ENCODE results near the gene TGFB1I1. TPM values are rescaled to one million over a fixed set of nuclear protein-coding genes. Genes with fewer than 3 reads are reported as not detected.
"Not testable (repeated sequence)": the region's sequence is repeated elsewhere in the genome, so short reads cannot be mapped to it uniquely, and the experiment has no call there.

TGFB1I1 gene
- total RNA-seq, 1 donor from 2014 or later: 19.2 TPM

- no peak overlapping the region for H3K27ac Mint-ChIP-seq (ENCODE audit: unreplicated experiment)
These were observed 41.9 kb downstream of the TGFB1I1 start for GRCh38 chr16:31513884-31514283.

DNA sequence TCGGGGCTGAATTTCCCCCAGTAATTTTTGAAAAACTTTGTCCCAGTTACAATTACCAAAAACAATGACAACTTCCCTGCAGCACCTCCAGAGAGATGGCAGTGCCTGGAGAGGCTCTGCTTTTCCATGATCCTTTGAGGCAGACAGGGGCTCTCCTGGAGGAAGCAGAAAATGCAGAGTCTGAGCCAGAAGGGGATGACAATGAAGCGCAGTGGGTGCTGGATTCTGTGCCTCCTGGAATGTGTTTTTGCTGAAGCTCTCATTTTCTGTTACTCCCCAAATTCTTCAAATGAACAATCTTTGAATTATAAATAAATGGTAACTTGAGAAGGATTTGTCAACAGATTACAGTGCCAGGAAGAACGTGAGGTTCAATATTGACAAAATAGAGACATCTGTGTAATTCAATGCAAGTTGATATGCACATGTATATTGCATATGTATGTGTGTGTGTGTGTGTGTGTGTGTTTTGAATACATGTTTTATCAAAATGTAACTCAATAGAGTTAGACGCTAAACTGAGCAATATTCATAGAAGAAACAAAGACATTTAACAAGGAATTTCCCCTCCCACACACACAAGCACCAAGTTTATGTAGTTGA is 45.9 kb downstream of the TGFB1I1 start:
- H3K9me3 Mint-ChIP-seq (ENCODE audit: unreplicated experiment): no peaks in the 10 kb centered on the region
- H3K27ac Mint-ChIP-seq (ENCODE audit: unreplicated experiment): no peak overlapping the region
- H3K4me3 Mint-ChIP-seq (ENCODE audit: unreplicated experiment): no peak overlapping the region
- no peaks in the 10 kb centered on the region for H3K4me1 Mint-ChIP-seq (ENCODE audit: low read depth, unreplicated experiment)
- no peak for TF ChIP-seq CTCF (IDR thresholded peaks at IDR 0.05; ENCODE audit: partially characterized antibody, unreplicated experiment)
- DNase-seq: no peak
- H3K36me3 Mint-ChIP-seq (ENCODE audit: unreplicated experiment): no peaks in the 10 kb centered on the region
- no peaks in the 10 kb centered on the region for H3K27me3 Mint-ChIP-seq (ENCODE audit: unreplicated experiment)

More at GRCh38 chr16:31513884-31514283, 41.9 kb downstream of the TGFB1I1 start:
- TF ChIP-seq CTCF (IDR thresholded peaks at IDR 0.05; ENCODE audit: partially characterized antibody, unreplicated experiment): no peak
- no peak for DNase-seq
- H3K36me3 Mint-ChIP-seq (ENCODE audit: unreplicated experiment): no peaks in the 10 kb centered on the region
- H3K9me3 Mint-ChIP-seq (ENCODE audit: unreplicated experiment): no peaks in the 10 kb centered on the region
- no peak overlapping the region for H3K4me3 Mint-ChIP-seq (ENCODE audit: unreplicated experiment)
- peaks cover 4% of the 10 kb centered on the region for H3K4me1 Mint-ChIP-seq (ENCODE audit: low read depth, unreplicated experiment)
- H3K27me3 Mint-ChIP-seq (ENCODE audit: unreplicated experiment): peaks cover 2% of the 10 kb centered on the region

GRCh38 chr16:31519759-31520431 is 47.9 kb downstream of the TGFB1I1 start:
- H3K27ac Mint-ChIP-seq (ENCODE audit: unreplicated experiment): no peak overlapping the region
- DNase-seq: no peak
- no peaks in the 10 kb centered on the region for H3K4me1 Mint-ChIP-seq (ENCODE audit: low read depth, unreplicated experiment)
- no peaks in the 10 kb centered on the region for H3K9me3 Mint-ChIP-seq (ENCODE audit: unreplicated experiment)
- no peak overlapping the region for H3K4me3 Mint-ChIP-seq (ENCODE audit: unreplicated experiment)
- H3K27me3 Mint-ChIP-seq (ENCODE audit: unreplicated experiment): no peaks in the 10 kb centered on the region
- H3K36me3 Mint-ChIP-seq (ENCODE audit: unreplicated experiment): no peaks in the 10 kb centered on the region
- TF ChIP-seq CTCF (IDR thresholded peaks at IDR 0.05; ENCODE audit: partially characterized antibody, unreplicated experiment): no peak

GRCh38 chr16:31521368-31521767 is 49.4 kb downstream of the TGFB1I1 start:
- no peak for TF ChIP-seq CTCF (IDR thresholded peaks at IDR 0.05; ENCODE audit: partially characterized antibody, unreplicated experiment)
- Mint-ChIP-seq H3K4me3 (ENCODE audit: unreplicated experiment) (no peak overlapping the region), H3K27me3 (ENCODE audit: unreplicated experiment) (no peaks in the 10 kb centered on the region), H3K27ac (ENCODE audit: unreplicated experiment) (no peak overlapping the region), H3K4me1 (ENCODE audit: low read depth, unreplicated experiment) (no peaks in the 10 kb centered on the region), H3K9me3 (ENCODE audit: unreplicated experiment) (no peaks in the 10 kb centered on the region), H3K36me3 (ENCODE audit: unreplicated experiment) (no peaks in the 10 kb centered on the region)
- DNase-seq: no peak

DNA sequence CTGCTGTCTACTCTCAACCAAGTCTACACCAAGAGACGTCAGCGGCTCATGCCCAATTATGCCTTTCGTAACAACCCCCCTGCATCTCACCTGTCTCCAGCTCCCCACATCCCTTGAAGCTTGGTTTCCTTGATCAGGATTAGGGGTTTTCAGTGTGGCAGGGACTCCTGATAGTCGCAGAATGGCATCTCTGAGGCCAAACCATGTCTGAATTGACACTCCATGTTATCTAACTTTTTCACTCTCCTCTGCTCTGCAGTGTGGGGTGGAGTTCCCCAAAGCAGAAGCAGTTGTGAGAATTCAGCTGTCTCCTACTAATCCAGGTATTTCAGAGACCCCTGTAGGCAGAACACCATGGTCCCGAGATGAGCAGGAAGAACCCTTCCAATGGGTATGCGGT is 50.1 kb downstream of the TGFB1I1 start:
- no peak for DNase-seq
- peaks cover 2% of the 10 kb centered on the region for H3K27me3 Mint-ChIP-seq (ENCODE audit: unreplicated experiment)
- H3K9me3 Mint-ChIP-seq (ENCODE audit: unreplicated experiment): no peaks in the 10 kb centered on the region
- H3K36me3 Mint-ChIP-seq (ENCODE audit: unreplicated experiment): no peaks in the 10 kb centered on the region
- no peak for TF ChIP-seq CTCF (IDR thresholded peaks at IDR 0.05; ENCODE audit: partially characterized antibody, unreplicated experiment)
- no peak overlapping the region for H3K27ac Mint-ChIP-seq (ENCODE audit: unreplicated experiment)
- no peaks in the 10 kb centered on the region for H3K4me1 Mint-ChIP-seq (ENCODE audit: low read depth, unreplicated experiment)
- no peak overlapping the region for H3K4me3 Mint-ChIP-seq (ENCODE audit: unreplicated experiment)

DNA sequence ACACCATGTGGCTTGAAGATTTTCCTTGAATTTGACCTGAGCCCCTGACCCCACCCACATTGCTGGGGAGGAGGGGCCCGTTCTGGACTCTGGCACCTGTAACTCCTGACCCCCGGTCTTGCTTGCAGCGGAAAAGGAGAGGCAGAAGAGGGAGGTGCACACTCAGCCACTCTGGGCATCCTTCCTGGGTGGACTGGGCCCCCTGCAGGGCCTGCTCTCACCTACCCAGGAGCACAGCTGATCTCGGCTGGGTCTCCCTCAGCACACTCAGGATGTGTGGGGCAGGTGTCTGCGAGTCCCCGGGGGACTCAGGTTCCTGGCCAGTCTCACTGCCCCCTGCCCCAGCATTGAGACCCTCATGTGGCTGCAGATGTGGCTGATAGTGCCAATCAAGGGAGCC is 51.8 kb downstream of the TGFB1I1 start:
- DNase-seq; H3K36me3 Mint-ChIP-seq (ENCODE audit: unreplicated experiment); H3K9me3 Mint-ChIP-seq (ENCODE audit: unreplicated experiment); H3K27me3 Mint-ChIP-seq (ENCODE audit: unreplicated experiment); H3K27ac Mint-ChIP-seq (ENCODE audit: unreplicated experiment); H3K4me1 Mint-ChIP-seq (ENCODE audit: low read depth, unreplicated experiment); H3K4me3 Mint-ChIP-seq (ENCODE audit: unreplicated experiment): not testable (repeated sequence)
